ENCODE data around the gene AP1M2. TPM values are rescaled to one million over a fixed set of nuclear protein-coding genes. Genes with fewer than 3 reads are reported as not detected.
A peak's percentile ranks its signal among the peaks of the same experiment; 100 is the strongest.
"Not testable (repeated sequence)": the region's sequence is repeated elsewhere in the genome, so short reads cannot be mapped to it uniquely, and the experiment has no call there.

Gene AP1M2
- total RNA-seq, 1 experiment from 2014 or later: 77.9 TPM

GRCh38 chr19:10551698-10552301 is 35.3 kb downstream of the AP1M2 start:
- TF ChIP-seq, protein P1, sequence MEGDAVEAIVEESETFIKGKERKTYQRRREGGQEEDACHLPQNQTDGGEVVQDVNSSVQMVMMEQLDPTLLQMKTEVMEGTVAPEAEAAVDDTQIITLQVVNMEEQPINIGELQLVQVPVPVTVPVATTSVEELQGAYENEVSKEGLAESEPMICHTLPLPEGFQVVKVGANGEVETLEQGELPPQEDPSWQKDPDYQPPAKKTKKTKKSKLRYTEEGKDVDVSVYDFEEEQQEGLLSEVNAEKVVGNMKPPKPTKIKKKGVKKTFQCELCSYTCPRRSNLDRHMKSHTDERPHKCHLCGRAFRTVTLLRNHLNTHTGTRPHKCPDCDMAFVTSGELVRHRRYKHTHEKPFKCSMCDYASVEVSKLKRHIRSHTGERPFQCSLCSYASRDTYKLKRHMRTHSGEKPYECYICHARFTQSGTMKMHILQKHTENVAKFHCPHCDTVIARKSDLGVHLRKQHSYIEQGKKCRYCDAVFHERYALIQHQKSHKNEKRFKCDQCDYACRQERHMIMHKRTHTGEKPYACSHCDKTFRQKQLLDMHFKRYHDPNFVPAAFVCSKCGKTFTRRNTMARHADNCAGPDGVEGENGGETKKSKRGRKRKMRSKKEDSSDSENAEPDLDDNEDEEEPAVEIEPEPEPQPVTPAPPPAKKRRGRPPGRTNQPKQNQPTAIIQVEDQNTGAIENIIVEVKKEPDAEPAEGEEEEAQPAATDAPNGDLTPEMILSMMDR (IDR thresholded peaks at IDR 0.05; ENCODE audit: unreplicated experiment): no peak
- CTCF ChIA-PET: interaction anchor here (0.7 kb wide), 1 partner anchor 34 kb away, joined by 4 read pairs; no protein-coding TSS in a partner anchor
- Mint-ChIP-seq H3K27ac (ENCODE audit: unreplicated experiment) (no peak overlapping the region), H3K9me3 (ENCODE audit: low read depth, unreplicated experiment) (no peaks in the 10 kb centered on the region), H3K36me3 (ENCODE audit: insufficient read depth, unreplicated experiment) (peaks cover 25% of the 10 kb centered on the region), H3K27me3 (ENCODE audit: unreplicated experiment) (no peaks in the 10 kb centered on the region), H3K4me3 (ENCODE audit: low read depth, unreplicated experiment) (no peak overlapping the region), H3K4me1 (ENCODE audit: low read depth, unreplicated experiment) (no peaks in the 10 kb centered on the region)
- no TSS peak for BruUV-seq (replicated peaks)
- peak; percentile 20 for DNase-seq
- intact Hi-C loops (cut with micrococcal nuclease; ENCODE audit: unreplicated experiment): no loop called here

GRCh38 chr19:10551006-10551405 is 36.1 kb downstream of the AP1M2 start:
- intact Hi-C loops (cut with micrococcal nuclease; ENCODE audit: unreplicated experiment); H3K4me3 Mint-ChIP-seq (ENCODE audit: low read depth, unreplicated experiment): not testable (repeated sequence)
- peaks cover 25% of the 10 kb centered on the region for H3K36me3 Mint-ChIP-seq (ENCODE audit: insufficient read depth, unreplicated experiment)

DNA sequence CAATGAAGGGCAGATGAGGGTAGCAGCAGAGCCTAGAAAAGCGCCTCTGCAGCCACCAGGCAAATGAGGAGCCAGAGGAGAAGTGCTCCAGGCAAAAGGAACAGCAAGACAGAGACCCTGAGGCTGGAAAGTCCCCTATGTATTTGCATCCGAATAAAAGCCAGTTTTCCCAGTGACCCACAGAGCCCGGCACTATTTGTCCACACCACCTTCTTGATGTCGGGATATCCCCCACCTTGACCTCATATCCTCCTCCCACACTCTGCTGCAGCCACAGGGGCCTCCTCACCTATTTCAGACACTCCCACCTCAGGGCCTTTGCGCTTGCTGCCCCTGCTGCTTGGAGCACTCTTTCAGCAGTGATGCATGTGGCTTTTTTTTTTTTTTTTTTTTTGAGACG is 36.8 kb downstream of the AP1M2 start:
- Mint-ChIP-seq H3K27ac (ENCODE audit: unreplicated experiment) (no peak overlapping the region), H3K4me3 (ENCODE audit: low read depth, unreplicated experiment) (no peak overlapping the region), H3K27me3 (ENCODE audit: unreplicated experiment) (no peaks in the 10 kb centered on the region), H3K36me3 (ENCODE audit: insufficient read depth, unreplicated experiment) (peaks cover 25% of the 10 kb centered on the region), H3K4me1 (ENCODE audit: low read depth, unreplicated experiment) (no peaks in the 10 kb centered on the region), H3K9me3 (ENCODE audit: low read depth, unreplicated experiment) (no peaks in the 10 kb centered on the region)
- CTCF ChIA-PET: no interaction called here
- intact Hi-C loops (cut with micrococcal nuclease; ENCODE audit: unreplicated experiment): no loop called here
- TF ChIP-seq, protein P1 (IDR thresholded peaks at IDR 0.05; ENCODE audit: unreplicated experiment): no peak
- no TSS peak for BruUV-seq (replicated peaks)
- no peak for DNase-seq

More at GRCh38 chr19:10551006-10551405, 36.1 kb downstream of the AP1M2 start:
- DNase-seq; H3K27ac Mint-ChIP-seq (ENCODE audit: unreplicated experiment); H3K9me3 Mint-ChIP-seq (ENCODE audit: low read depth, unreplicated experiment); H3K27me3 Mint-ChIP-seq (ENCODE audit: unreplicated experiment); H3K4me1 Mint-ChIP-seq (ENCODE audit: low read depth, unreplicated experiment); BruUV-seq (replicated peaks): not testable (repeated sequence)
- CTCF ChIA-PET: interaction anchor here (0.7 kb wide), 1 partner anchor 33 kb away, joined by 4 read pairs; no protein-coding TSS in a partner anchor

- H3K4me1 Mint-ChIP-seq (ENCODE audit: low read depth, unreplicated experiment): no peaks in the 10 kb centered on the region
- no peaks in the 10 kb centered on the region for H3K9me3 Mint-ChIP-seq (ENCODE audit: low read depth, unreplicated experiment)
- no peak for DNase-seq
- no peak overlapping the region for H3K27ac Mint-ChIP-seq (ENCODE audit: unreplicated experiment)
- H3K36me3 Mint-ChIP-seq (ENCODE audit: insufficient read depth, unreplicated experiment): peaks cover 29% of the 10 kb centered on the region
- no TSS peak for BruUV-seq (replicated peaks)
- CTCF ChIA-PET: no interaction called here
- intact Hi-C loops (cut with micrococcal nuclease; ENCODE audit: unreplicated experiment): no loop called here
- H3K4me3 Mint-ChIP-seq (ENCODE audit: low read depth, unreplicated experiment): no peak overlapping the region
- no peaks in the 10 kb centered on the region for H3K27me3 Mint-ChIP-seq (ENCODE audit: unreplicated experiment)
- TF ChIP-seq, protein P1 (IDR thresholded peaks at IDR 0.05; ENCODE audit: unreplicated experiment): no peak
Measured at GRCh38 chr19:10549733-10550132, 37.4 kb downstream of the AP1M2 start.

- H3K36me3 Mint-ChIP-seq (ENCODE audit: insufficient read depth, unreplicated experiment): peaks cover 36% of the 10 kb centered on the region
- H3K4me3 Mint-ChIP-seq (ENCODE audit: low read depth, unreplicated experiment): no peak overlapping the region
Measured at GRCh38 chr19:10548746-10549276, 38.3 kb downstream of the AP1M2 start.

More at GRCh38 chr19:10548746-10549276, 38.3 kb downstream of the AP1M2 start:
- no peak for DNase-seq
- no peaks in the 10 kb centered on the region for H3K9me3 Mint-ChIP-seq (ENCODE audit: low read depth, unreplicated experiment)
- BruUV-seq (replicated peaks): no TSS peak
- H3K4me1 Mint-ChIP-seq (ENCODE audit: low read depth, unreplicated experiment): no peaks in the 10 kb centered on the region
- intact Hi-C loops (cut with micrococcal nuclease; ENCODE audit: unreplicated experiment): no loop called here
- TF ChIP-seq, protein P1 (IDR thresholded peaks at IDR 0.05; ENCODE audit: unreplicated experiment): no peak
- no peaks in the 10 kb centered on the region for H3K27me3 Mint-ChIP-seq (ENCODE audit: unreplicated experiment)
- CTCF ChIA-PET: no interaction called here
- H3K27ac Mint-ChIP-seq (ENCODE audit: unreplicated experiment): no peak overlapping the region

Data from Calu3 (cell line).